Stimulated activated naive CD8-positive, alpha-beta T cell treated with anti-CD3 and anti-CD28 coated beads, Interleukin-15, Interleukin-2, amounts not matched to agents 100 ng/mL and 50 ng/mL, for 24 hours (primary cell): Measurements from ENCODE around the gene CEP72.

Source experiments
- H3K27ac Mint-ChIP-seq: one replicate; pipeline ENCODE4 v1.8.0; 2021; ENCODE audit warnings: mild to moderate bottlenecking, mixed read lengths
- H3K27me3 Mint-ChIP-seq: one replicate; pipeline ENCODE4 v1.8.0; 2021; ENCODE audit warnings: mixed read lengths
- H3K36me3 Mint-ChIP-seq: one replicate; pipeline ENCODE4 v1.8.0; 2021; ENCODE audit warnings: low read depth, mixed read lengths
- H3K4me1 Mint-ChIP-seq: one replicate; pipeline ENCODE4 v1.8.0; 2021; ENCODE audit warnings: low read depth, mixed read lengths
- H3K4me3 Mint-ChIP-seq: one replicate; pipeline ENCODE4 v1.8.0; 2021; ENCODE audit warnings: mild to moderate bottlenecking, mixed read lengths
- H3K9me3 Mint-ChIP-seq: one replicate; pipeline ENCODE4 v1.8.0; 2021; ENCODE audit warnings: mixed read lengths

Gene CEP72

DNA sequence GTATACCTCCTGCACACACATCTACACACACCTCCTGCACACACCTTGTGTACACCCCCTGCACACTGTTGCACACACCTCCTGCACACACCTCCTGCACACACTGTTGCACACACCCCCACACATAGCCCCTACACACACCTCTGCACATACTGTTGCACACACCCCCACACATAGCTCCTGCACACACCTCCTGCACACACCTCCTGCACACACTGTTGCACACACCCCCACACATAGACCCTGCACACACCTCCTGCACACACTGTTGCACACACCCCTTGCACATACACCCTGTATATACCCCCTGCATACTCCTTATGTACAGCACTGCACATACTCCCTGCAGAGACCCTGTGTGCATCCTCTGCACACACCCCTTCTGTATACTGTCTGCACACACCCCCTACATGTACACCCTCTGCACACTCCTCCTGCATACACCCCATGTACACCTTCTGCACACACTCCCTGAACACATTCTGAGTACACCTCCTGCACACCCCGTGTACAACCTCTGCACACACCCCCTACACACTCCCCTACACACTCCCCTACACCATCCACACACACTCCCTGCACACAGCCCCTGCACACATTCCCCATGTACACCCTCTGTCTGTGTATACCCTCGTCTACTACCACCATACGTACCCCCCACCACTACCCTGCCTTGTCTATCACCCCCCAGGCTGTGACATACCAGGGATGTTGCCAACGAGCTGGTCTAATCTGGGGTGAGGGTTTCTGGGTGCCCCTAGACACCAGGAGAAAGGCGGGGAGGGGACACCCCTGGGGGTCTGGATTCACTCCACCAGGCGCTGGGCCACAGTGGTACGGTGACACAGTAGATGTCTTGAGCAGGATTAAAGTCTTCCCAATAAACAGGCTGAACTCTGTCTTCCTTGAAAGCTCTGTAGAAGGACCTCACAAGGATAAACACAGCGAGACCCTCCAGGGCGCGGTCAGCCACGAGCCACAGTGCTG lies 1.1 kb upstream of the CEP72 start:
- Mint-ChIP-seq H3K27ac (peak overlapping the region; percentile 71), H3K9me3 (no peaks in the 10 kb centered on the region), H3K4me3 (peak overlapping the region; percentile 78), H3K27me3 (peaks cover 10% of the 10 kb centered on the region), H3K4me1 (peaks cover 46% of the 10 kb centered on the region), H3K36me3 (peaks cover 19% of the 10 kb centered on the region)

DNA sequence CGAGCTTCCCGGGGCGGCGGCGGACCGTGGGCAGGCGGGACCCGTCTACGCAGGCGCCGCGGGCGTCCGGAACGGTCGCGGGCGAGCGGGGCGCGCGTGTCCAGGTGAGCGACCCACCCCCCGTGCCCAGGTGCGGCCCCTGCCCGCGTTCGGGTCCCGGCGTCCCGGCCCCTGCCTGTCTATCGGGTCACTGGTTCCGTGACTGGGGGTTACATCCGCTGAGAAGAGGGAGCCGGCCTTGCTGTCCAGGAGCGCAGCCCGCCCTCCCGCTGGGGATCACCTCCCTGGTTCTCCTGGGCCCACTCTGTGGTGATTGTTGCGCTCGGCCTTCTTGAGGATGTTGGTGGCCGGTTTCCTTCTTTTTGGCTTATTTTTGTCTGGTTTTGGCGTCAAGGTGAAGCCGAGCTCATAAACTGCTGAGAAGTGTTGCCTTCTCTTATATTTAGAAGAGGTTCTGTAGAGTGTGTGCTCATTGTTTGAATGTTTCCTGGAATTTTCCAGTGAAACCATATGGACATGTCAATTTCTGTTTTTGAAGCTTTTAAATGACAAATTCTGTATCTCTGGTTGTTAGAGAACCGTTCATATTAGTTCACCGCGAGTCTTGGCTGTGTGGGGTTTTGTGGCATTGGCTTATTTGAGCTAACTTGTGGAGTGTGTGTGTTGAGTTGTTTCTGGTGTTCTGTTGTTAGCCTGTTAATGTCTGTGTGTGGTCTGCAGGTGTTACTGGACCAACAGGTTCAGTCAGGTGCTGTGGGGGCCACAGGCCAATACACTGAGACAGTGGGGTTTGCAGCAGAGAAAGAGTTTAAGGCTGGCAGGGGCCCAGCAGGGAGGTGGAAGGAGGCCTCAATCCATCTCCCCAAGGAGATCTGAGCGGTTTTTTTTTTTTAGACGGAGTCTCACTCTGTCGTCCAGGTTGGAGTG lies 621 bp downstream of the CEP72 start:
- peak overlapping the region; percentile 88 for H3K4me3 Mint-ChIP-seq

DNA sequence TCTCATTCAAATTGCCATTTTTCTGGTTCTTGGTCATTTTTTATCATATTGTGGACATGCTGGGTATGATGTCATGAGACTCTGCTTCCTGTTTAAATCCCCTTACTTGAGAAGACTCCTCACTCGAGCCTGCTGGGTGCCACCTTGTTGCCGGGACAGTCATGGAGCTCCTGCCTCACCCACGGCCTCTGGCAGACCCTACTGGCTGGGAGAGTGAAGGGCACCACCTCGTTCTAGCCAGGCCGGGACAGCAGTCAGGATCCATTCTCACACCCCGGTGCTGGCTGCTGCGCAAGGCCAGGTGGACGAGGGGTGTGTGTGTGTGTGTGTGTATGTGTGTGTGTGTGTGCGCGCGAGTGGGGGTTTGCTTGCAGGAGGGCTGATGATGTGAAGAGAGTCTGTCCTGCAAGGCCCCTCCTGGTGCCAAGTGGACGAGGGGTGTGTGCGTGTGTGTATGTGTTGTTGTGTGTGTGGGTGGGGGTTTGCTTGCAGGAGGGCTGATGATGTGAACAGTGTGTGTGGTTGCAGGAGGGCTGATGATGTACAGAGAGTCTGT lies 4.4 kb downstream of the CEP72 start:
- Mint-ChIP-seq H3K27ac (no peak overlapping the region), H3K27me3 (no peaks in the 10 kb centered on the region), H3K36me3 (peaks cover 55% of the 10 kb centered on the region), H3K9me3 (no peaks in the 10 kb centered on the region), H3K4me3 (no peak overlapping the region), H3K4me1 (peaks cover 33% of the 10 kb centered on the region)

More for the DNA sequence above, 621 bp downstream of the CEP72 start:
- peaks cover 46% of the 10 kb centered on the region for H3K4me1 Mint-ChIP-seq
- H3K36me3 Mint-ChIP-seq: peaks cover 31% of the 10 kb centered on the region
- H3K27ac Mint-ChIP-seq: peak overlapping the region; percentile 80
- peaks cover 2% of the 10 kb centered on the region for H3K27me3 Mint-ChIP-seq
- H3K9me3 Mint-ChIP-seq: no peaks in the 10 kb centered on the region

DNA sequence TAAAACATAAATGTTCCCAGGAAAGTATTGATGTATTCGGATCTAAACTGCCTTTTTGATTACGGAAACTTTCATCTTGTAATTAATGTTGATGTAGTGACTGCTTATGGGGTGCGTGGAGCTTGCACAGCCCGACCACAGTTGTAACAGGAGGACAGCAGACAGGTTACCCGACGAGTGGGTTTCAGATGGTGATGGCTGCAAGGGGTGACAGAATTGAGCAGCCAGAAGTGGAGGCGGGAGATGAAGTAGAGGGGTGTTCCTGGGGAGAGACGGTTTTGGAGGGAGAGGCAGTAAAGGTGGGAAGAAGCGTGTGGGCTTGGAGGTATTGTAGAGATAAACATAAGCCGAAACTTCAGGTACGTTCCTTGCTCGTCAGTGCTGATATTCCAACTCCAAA lies 5.8 kb downstream of the CEP72 start:
- Mint-ChIP-seq H3K27ac (no peak overlapping the region), H3K4me1 (peaks cover 29% of the 10 kb centered on the region), H3K27me3 (no peaks in the 10 kb centered on the region), H3K36me3 (peaks cover 59% of the 10 kb centered on the region), H3K4me3 (no peak overlapping the region), H3K9me3 (no peaks in the 10 kb centered on the region)

DNA sequence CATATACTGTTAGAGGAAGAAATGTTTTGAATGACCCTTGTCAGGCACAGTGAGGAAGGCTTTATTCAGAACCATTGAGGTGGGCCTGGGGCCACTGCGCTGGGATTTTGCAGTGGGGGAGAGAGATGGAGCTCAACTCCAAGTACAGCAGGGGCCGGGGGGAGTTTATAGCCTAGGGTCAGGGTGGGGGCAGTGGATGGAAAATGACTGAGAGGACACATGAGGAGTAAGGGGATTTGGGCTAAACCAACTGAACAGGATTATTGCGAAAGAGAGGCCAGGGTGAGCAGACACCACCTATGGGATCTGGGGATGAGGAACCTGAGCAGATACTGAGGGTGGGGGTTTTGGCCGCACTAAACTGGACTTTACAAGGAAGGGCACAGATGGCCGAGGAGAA lies 6.3 kb downstream of the CEP72 start:
- Mint-ChIP-seq H3K27me3 (no peaks in the 10 kb centered on the region), H3K4me1 (peaks cover 23% of the 10 kb centered on the region), H3K36me3 (peaks cover 57% of the 10 kb centered on the region), H3K4me3 (no peak overlapping the region), H3K27ac (no peak overlapping the region), H3K9me3 (no peaks in the 10 kb centered on the region)

DNA sequence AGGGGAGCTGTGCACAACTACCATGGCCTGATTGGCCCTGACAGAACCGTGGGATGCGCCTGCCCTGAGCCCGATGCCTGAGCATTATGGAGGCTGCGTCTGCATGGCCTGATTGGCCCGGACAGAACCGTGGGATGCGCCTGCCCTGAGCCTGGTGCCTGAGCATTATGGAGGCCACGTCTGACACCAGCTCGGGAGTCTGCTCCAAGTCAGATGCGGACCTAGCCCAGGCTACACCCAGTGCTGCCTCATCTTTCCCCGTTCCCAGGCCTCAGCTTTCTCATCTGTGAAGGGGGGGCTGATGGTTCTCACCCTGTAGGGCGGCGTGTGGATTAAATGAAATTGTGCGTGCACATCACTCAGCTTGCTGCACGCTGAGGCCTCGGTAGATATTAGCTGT lies 7.3 kb downstream of the CEP72 start:
- no peak overlapping the region for H3K4me3 Mint-ChIP-seq
- no peaks in the 10 kb centered on the region for H3K27me3 Mint-ChIP-seq

DNA sequence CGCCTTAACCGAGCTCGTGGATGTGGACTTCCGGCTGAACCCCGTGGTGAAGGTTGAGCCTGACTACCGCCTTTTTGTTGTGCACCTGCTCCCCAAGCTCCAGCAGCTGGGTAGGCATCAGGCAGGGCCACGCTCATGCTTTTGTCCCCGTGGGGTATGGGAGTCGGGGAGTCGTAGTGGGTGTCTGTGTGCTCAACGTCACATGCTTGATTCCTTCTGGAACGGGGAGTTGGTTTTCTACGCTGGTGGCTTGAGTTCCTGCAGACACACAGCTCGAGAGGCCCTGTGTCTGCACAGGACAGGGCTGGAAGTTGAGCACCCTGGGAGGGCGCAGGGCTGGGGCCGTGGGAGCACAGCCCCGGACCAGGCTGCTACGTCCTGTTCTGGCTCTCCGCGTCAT lies 8.0 kb downstream of the CEP72 start:
- Mint-ChIP-seq H3K27ac (no peak overlapping the region), H3K4me1 (peaks cover 8% of the 10 kb centered on the region), H3K36me3 (peaks cover 58% of the 10 kb centered on the region), H3K4me3 (no peak overlapping the region), H3K9me3 (no peaks in the 10 kb centered on the region), H3K27me3 (no peaks in the 10 kb centered on the region)

More for the DNA sequence above, 7.3 kb downstream of the CEP72 start:
- H3K4me1 Mint-ChIP-seq: peaks cover 14% of the 10 kb centered on the region
- H3K36me3 Mint-ChIP-seq: peaks cover 58% of the 10 kb centered on the region
- H3K27ac Mint-ChIP-seq: no peak overlapping the region
- H3K9me3 Mint-ChIP-seq: no peaks in the 10 kb centered on the region

DNA sequence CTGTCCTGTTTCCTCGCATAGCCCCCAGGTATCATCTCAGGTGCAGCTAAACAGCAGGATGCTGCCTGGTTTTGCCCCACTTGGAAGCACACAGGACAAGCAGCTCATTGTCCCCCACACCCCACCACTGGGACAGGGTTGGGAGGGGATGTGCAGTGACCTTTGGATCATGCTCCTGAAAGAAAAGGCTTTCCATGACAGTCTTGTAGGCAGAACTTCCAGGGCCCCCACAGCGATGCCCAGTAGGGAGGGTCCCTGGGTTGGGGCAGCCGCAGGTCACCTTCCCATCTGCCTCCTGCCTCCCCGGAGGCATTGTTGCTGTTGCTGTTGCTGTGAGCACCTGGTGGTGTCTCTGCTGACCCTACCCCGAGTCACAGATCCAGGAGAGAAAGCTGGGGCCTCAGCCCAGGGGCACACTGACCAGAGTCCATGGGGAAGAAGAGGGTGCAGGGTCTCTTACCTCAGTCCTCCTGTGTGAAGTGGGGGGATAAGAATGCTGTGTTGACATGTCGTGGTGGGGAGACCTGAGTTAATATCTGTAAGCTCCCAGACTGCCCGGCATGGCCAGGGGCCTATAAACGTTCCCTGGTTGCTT lies 8.5 kb downstream of the CEP72 start:
- Mint-ChIP-seq H3K27ac (no peak overlapping the region), H3K27me3 (no peaks in the 10 kb centered on the region), H3K4me3 (no peak overlapping the region), H3K9me3 (no peaks in the 10 kb centered on the region), H3K4me1 (peaks cover 8% of the 10 kb centered on the region), H3K36me3 (peaks cover 58% of the 10 kb centered on the region)

DNA sequence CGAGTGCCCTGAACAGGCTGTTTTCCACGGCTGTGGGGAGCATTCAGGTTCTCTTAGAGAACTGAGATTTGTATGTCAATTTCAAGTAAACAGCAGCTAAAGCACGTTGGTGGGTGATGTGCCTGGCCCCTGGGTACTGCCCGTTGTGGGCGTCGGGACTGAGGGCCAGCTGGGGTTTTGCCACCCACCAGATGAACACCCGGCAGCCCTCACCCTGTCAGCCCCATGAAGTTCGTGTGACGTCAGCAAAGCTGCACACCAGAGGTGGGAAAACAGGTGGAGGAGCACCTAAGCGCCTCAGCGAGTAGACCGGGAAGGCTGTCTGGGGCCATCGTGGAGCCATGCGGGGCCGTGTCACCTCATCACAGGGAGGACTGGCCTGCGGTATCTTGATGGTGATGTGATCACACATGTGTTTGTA lies 9.2 kb downstream of the CEP72 start:
- Mint-ChIP-seq H3K27me3 (no peaks in the 10 kb centered on the region), H3K4me1 (peaks cover 5% of the 10 kb centered on the region), H3K4me3 (no peak overlapping the region), H3K9me3 (no peaks in the 10 kb centered on the region), H3K36me3 (peaks cover 58% of the 10 kb centered on the region), H3K27ac (no peak overlapping the region)

DNA sequence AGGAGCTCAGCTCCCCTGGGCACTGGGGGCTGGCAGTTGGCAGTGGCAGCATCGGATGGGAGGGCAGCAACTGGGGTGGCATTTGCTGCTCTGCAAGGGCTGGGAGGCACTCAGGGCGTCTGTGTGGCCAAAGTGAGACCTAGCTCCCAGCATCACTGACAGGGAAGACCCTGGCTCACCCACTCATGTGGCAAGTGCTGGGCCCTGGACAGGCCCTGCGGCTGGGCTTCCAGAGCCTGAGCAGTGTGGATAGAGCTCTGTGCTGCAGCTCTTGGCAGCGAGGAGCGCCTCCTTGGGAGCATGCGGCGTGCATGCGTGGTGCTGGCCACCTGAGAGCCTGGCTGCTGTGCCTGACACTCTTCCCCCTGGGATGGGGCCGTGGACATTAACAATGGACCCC lies 10.2 kb downstream of the CEP72 start:
- no peaks in the 10 kb centered on the region for H3K4me1 Mint-ChIP-seq
- no peaks in the 10 kb centered on the region for H3K9me3 Mint-ChIP-seq
- no peak overlapping the region for H3K4me3 Mint-ChIP-seq
- peaks cover 60% of the 10 kb centered on the region for H3K36me3 Mint-ChIP-seq
- H3K27ac Mint-ChIP-seq: no peak overlapping the region
- no peaks in the 10 kb centered on the region for H3K27me3 Mint-ChIP-seq

DNA sequence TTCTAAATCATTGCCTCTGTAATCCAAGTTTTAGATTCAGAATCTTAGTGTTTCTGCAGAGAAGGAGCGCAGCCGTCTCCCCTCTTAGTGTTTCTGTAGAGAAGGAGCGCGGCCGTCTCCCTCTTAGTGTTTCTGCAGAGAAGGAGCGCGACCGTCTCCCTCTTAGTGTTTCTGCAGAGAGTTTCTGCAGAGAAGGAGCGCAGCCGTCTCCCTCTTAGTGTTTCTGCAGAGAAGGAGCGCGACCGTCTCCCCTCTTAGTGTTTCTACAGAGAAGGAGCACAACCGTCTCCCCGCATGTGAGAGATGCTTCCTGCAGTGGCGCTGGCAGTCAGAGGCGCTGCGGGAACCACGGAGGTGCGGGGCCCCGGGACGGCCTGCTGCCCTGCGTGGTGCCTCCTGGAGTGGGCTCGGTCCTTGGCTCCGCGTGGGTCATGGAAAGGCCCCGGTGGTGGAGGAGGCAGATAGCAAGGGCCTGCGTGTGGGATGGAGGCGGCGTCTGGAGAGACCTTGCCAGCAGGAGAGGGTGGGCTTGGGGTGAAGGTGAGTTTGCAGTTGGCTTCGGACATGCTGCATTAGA lies 10.9 kb downstream of the CEP72 start:
- no peaks in the 10 kb centered on the region for H3K9me3 Mint-ChIP-seq
- H3K27me3 Mint-ChIP-seq: no peaks in the 10 kb centered on the region
- no peak overlapping the region for H3K27ac Mint-ChIP-seq
- H3K4me1 Mint-ChIP-seq: no peaks in the 10 kb centered on the region
- peaks cover 62% of the 10 kb centered on the region for H3K36me3 Mint-ChIP-seq
- H3K4me3 Mint-ChIP-seq: no peak overlapping the region

DNA sequence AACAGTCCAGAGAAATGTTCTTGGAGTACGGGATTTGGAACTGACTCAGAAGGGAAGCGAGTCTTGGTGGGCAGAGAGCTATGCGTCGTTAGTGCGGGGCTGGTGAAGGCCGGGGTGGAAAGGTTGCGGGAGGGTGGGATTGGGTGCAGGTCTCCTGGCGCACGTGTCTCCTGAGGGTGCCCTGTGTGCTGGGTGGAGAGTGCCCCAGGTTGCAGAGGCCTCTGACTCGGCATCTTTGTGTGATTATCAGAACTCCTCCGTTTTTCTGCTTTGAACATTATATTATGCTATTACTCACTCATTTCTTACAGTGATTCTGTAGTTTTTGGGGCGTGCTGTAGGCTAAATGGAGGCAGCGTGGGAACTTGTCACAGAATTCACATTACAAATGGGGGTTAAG lies 11.4 kb downstream of the CEP72 start:
- no peaks in the 10 kb centered on the region for H3K9me3 Mint-ChIP-seq
- no peak overlapping the region for H3K27ac Mint-ChIP-seq
- H3K4me3 Mint-ChIP-seq: no peak overlapping the region
- peaks cover 57% of the 10 kb centered on the region for H3K36me3 Mint-ChIP-seq
- H3K4me1 Mint-ChIP-seq: no peaks in the 10 kb centered on the region
- no peaks in the 10 kb centered on the region for H3K27me3 Mint-ChIP-seq

DNA sequence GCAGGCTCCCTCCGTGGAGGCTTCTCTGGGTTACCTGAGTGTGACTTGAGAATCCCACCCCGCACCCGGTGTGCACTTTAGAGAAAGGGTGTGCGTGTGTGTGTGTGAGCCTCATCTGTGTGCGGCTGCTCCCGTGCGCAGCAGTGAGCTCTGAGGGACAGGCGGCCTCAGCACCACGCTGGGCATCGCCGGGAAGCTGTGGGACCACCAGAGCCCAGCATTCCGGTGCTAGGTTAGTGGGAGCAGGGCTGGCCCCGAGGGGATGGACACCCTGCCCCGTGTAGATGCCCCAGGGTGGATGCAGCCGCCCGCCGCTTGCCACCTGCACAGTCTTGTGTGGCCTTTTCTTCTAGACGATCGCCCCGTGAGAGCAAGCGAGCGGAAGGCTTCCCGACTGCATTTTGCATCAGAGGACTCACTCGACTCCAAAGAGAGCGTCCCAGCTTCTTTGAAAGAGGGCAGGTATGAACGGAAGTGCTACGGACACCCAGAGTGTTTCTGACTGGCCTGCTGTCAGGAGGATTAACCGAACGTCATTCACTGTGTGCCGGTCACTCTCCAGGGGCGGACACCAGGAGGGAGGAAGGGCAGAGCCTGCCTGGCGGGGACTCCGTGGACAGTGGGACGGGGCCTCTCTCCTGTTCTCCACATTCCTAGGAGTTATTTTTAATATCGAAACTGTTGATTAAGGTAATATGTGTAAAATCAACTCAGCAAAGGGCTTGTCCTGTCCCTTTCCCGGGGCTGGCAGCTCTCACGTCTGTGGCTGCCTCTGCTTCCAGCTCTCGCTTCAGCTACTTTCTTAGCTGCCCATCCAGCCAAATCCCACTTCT lies 12.2 kb downstream of the CEP72 start:
- H3K27ac Mint-ChIP-seq: no peak overlapping the region
- no peak overlapping the region for H3K4me3 Mint-ChIP-seq
- no peaks in the 10 kb centered on the region for H3K27me3 Mint-ChIP-seq
- H3K36me3 Mint-ChIP-seq: peaks cover 59% of the 10 kb centered on the region
- H3K9me3 Mint-ChIP-seq: no peaks in the 10 kb centered on the region
- no peaks in the 10 kb centered on the region for H3K4me1 Mint-ChIP-seq

DNA sequence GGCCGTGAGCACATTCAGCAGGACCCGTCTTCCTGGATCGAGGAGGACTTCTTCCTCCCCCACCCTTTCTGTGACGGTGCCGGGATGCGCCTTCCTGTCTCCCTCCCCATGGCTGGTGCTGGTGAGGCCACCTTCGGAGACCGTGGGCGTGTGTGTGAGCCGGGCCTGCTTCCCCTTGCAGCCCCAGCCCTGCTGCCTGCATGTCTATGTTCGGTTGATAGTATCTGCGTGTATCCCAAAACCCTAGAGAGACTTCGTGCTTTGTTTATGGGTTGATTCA lies 12.8 kb downstream of the CEP72 start:
- Mint-ChIP-seq H3K27ac (no peak overlapping the region), H3K27me3 (no peaks in the 10 kb centered on the region), H3K36me3 (peaks cover 56% of the 10 kb centered on the region), H3K9me3 (no peaks in the 10 kb centered on the region), H3K4me3 (no peak overlapping the region), H3K4me1 (no peaks in the 10 kb centered on the region)
